Activated CD4-positive, alpha-beta T cell treated with anti-CD3 and anti-CD28 coated beads, Interleukin-10, Interleukin-2, amounts not matched to agents 100 ng/mL and 50 ng/mL, durations not matched to agents 16 hours and 8 hours (primary cell): ENCODE measurements around the gene PGM2.

Experiments
- DNase-seq: peaks from one replicate; pipeline ENCODE4 v3.0.0-alpha.2; 2020

The PGM2 gene

DNA sequence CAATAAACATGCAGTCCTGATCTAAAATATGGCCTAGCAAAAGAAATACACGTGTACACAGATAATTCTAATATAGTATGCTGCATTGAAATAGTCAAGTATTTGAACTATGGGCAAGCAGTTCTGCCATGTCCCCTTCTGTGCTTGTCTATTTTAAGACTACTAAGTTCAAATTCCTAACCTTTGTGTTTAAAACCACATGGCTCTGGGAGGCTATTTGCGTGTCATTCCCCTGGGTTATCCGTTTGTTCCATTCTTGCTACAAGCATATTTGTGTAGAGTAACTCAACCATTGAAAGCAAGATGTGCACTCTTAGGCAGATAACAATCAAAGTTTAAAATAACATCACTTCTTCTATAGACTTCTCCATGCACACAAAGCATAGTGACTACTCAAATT is 39.0 kb downstream of the PGM2 start:
- no peak for DNase-seq

DNA sequence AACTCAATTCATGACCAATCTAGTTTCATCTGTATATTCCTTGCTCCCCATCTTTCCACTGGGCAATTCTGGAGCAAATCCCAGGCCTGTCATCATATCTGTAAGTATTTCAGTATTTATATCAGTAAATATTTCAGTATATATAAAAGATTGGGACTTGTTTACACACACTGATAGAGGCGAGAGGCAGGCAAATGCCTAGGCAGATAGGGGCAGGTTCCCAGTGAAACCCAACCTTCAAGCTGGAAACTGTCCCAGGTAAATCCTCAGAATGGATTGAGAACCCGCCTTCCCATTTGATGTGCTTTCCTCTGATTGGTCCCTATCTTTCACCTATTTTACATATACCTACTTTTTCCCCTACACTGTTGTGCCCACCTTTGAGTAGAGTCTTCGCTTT is 40.6 kb downstream of the PGM2 start:
- DNase-seq, result no peak

DNA sequence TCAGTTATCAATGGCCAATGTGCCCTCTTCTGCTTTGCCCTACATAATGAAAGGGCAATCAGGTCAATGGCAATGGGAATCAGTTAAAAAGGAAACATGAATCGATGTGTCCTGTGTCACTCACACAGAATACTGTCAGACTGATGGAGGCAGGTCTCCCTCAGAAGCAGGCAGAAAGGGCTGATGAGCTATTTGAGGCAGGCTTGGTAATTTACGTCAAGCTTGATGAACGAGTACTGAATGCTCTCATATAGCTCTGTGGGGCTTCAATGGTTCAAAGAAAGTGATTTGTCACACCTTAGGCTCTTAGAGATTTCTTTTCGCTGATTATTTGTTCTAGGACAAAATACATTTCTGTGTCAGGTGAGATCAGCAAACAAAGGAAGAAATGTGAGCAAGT is 41.8 kb downstream of the PGM2 start:
- no peak for DNase-seq

DNA sequence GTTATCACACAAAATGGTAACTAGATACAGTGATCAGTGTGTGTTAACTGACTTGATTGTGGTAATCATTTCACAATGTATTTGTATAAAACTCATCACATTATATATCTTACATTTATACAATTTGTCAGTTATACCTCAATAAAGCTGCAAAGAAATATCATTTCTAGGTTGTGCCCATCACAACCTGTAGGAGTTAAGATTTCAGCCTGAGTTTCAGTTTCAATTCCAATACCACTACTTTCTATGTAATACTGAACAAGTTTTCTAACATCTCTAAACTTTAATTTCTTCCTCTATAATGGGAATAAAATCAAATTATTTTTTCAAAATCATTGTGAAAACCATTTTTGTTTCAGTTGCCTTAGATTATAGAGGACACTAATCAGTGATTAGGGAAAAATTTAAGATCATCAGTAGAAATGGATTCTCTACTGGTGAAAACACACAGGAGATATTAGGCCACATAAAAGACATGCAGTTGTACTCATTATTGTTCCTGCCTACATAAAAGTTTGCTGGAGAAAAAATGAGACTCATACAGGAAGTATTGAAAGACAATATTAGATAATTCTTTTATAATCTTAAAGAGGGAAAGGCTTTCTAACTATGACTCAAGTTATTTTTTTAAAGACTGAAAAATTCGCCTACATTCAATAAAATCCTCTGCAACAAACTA is 46.0 kb downstream of the PGM2 start:
- DNase-seq, result no peak

DNA sequence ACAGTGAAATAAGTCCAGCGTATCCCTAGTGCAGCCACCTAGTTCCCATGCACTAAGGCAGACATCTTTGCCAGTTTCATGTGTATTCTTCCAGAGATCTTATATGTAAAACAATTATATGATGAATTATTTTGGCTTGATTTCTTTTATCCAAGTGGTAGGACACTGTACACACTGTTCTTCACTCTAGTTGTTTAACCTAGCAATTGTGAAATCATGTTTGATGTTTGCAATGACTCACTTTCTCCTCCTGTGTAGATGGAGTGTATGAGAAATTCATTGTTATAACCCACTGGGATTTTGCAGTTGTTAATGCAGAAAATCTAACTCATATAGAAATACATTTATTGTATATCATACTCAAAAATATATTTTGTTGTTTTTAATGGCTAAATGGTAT is 46.9 kb downstream of the PGM2 start:
- peak; percentile 28 for DNase-seq

DNA sequence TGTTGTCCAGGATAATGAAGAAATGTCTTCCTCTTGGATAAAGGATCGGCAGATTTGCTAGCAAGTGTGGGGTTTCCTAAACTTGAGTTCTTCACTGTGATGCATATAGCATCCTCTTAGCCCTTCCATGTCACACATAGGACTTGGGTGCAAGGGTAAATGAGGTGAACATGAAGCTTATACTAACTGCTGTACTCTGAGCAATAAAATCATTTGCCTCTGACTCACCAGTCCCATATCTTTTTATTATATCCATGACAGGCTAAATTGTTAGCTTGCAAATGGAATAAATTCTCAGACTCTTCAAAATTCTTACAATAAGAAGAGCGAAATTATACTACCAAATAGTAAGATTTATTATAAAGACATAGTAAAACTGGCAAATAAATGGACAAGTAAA is 49.7 kb downstream of the PGM2 start:
- DNase-seq, result no peak

DNA sequence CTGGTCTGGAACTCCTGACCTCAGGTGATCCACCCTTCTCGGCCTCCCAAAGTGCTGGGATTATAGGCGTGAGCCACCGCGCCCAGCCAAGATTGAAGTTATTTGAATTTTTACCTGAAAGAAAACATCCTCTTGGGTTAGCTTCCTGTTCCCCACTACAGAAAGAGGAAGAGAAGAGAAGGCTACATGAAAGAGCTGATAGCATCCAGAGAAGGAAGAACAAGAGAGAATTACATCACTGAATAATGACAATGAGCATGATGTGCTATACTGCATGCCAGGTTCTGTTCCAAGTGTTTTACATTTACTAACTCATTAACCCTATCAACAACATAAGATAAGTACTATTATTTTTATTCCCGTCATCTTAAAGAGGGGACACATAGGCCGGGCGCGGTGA is 52.9 kb downstream of the PGM2 start:
- DNase-seq, result no peak

DNA sequence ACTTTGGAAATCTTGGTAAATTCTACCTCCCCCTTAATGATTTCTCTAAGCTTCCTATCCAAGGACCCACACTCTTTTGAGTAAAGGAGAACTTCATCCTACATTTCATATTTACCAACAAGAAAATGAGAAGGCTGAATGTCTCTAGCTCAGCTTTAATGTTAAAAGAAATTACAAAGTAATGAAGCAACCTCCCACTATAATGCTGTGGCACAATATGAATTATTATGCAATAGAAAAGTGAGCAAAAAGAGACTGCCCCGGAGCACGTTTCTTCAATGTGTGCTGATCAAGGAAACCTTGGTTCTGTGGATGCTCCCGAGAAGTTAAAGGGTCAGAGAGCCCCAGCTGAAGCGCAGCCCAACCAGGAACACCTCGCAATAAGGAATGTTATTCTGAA is 55.3 kb downstream of the PGM2 start:
- DNase-seq, result no peak

DNA sequence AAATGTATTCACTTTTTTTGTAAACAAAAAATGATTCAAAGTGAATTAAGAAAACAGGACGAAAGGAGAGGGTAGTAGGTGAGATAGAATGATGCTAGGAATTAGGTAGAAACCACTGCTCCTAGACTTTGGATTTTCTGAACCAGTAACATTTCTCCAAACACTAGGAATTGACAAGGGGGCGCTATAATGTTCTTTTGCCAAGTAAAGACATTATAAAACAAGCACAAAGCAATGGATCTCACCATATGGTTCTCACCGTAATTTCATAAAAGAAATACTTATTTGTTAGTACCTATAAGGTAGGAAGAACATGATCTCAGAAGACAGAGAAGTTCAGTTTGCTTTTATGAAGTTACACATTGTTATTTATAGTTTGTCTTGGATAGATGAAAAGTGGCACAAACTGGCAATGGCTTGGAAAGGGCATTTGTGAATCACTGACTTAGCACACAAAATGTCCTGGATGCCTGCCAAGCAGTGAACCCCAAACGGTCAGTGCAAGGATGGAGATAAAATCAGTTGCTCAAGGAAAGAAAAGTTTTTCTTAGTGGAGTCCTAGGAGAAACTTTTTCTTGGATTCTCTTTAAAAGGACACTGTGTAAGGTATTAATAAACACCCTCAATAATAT is 56.3 kb downstream of the PGM2 start:
- DNase-seq, result no peak

DNA sequence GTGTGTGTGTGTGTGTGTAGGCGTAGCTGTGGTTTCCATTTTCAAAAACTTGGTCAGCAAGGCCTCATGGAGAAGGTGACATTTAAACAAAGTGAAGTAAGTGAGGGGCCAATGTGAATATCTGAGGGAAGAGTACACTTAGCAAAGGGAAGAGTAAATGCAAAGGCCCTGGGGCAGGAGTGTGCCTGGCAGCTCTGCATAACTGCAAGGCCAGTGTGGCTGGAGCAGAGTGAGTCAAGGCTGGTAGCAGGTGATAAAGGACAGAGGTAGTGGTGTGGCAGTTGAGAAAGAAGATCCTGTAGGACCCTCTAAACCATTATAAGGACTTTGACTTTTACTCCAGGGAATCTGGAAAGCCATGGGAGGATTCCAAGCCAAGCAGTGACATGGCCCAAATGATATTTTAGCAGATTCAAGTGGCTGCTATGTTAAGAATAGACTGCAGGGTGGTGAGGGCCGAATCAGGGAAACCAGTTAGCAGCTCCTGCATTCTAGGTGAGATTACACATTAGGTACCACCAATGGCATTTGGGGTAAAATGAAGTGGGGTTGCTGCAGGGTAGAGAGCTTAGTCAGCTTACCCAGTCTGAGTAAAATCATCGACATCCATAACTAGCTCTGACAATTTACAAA is 58.5 kb downstream of the PGM2 start:
- DNase-seq, result peak; percentile 8

DNA sequence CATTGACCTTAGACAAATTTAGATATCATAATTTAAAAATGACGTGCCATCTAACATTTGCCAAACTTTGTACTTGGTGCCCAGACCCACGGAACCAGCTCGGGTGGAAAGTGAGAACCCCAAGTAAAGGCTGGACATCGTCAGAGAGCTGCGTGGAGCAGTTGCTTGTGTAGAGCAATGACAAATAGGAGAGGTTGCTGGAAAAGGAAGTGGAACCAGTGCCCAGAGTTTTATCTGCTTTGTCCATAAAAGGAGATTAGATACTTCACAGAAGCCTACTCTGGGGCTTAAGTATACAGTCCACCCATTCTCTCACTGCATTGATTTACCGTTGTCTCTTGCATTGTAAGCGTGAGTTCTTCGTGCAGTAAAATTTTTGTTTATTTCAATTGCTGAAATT is 59.0 kb downstream of the PGM2 start:
- DNase-seq, result no peak

DNA sequence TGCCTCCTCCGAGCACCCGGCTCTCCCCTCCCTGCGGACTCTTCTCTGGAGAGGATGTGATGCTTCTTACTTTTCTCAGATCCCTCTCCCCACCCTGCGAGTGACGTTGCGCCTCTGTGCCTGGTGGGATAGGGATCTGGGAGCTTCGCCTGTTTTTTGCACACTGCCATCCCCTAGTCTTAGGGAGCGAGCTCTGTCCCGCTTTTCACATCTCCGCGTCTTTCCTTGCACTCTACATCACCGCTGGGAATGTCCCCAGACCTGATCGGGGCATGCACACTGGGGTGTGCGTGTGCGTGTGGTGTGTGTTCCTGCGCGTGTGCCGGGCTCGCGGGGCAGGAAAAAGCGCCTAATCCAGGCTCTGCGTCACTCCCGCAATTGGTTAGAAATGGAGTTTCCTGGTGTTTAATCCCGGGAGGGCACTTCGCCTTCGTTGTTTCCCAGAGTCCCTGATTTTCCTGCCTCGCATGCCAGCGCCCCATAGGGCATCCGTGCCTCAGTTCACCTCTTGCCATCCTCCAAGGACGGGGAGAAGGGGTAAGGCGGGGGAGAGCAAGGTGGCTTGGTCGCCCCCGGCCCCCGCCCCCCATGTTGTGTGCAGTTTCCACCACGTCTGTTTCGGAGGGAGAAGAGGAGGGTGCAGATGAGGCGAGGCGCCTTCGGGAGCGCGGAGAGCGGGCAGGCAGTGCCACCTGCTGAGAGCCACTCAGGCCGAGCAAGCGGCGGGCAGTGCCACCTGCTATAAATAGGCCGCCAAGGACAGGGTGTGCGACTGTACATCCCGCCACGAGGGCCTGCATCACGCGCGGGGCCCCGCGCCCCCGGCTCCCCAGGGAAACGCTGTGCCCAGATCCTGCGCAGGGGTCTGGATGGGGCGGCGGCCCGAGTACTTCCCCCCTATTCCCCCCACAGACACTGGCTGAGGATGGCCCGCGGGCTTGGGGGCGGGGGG is 63.6 kb downstream of the PGM2 start:
- DNase-seq, result peak; percentile 35

DNA sequence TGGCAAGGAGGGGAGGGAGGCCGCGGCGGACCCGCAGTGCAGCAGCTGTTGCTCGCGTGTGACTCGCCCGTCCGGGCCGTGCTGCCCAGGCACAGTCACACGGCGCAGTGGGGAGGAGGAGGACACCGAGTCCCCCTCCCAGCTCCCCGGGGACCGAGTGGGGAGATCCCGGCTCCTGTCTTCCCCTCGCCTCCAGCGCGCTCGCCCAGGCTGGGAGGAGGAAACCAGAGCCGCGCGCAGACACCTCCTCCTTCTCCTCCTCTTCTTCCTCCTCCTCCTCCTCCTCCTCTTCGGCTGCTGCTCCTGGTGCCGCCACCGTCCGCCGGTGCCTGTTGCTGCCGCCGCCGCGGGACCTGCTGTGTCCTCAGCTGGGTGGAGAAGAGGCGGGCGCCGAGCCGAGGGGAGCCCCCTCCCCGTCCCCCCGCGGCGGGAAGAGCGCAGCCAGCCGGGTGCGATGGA is 64.3 kb downstream of the PGM2 start, which contains the start of gene TBC1D1:
TSS of gene TBC1D1 (plus strand) at position 284 of the 459 bp plus-strand sequence. CDS start 11,012 bp downstream, outside the sequence.
- DNase-seq, result peak; percentile 61

DNA sequence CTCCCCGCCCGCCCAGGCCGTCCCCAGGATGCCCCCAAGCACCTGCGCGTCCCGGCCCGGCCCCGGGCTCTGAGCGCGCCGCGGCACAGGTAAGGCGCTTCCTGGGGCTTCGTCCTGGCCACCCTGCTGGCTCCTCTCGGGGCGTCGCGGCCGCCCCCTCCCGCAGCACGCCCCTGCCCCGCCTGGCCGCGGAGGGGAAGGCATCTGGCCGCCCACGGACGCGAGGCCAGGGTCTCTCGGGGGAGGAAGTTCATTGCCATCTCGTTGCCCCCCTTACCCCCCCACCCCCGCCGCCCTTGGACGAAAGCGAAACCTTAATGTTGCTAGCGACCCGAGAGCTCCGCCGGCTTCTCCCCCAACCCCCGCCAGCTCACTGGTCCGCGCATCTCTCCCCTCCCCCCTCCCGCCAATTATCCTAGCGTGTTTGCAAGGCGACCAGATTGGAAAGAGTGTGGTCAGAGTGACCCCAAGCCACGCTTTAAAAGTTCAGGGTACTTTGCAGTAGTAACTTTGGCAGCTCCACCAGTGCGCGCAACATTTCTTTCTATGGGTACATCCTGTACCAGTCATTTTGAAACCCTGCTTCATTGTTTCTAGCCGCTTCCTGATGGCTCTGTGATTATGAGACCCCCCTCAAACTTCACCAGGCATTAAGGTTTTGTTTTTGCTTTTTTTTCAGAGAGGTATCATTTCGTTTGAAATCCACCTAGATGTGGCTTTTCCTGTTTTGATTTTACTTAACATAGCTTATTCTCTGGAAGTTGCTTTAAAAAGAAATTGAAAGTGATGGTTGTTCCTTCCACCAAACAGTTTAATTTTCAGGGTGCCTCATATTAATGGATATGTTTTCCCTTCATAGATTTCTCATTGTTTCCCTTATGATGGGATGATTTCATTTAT is 65.0 kb downstream of the PGM2 start:
- peak; percentile 91 for DNase-seq

DNA sequence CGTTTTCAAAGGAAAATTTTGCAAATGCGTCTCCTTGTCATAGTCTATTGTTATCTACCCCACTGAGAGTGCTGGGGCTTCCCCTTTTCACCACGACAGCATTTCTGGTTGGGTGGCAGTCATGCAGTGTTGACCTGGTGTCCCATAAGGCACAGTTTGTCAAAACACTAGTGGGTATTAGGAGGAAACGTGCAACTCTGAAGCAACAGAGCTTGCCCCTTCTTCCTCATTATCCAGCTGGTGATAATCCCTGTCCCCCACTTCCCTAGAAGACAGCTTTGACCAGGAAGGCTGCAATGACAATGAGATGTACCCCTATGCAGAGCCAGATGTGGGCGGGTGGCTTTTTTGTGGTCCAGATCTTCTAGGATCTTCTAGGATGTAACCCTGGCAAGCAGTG is 66.2 kb downstream of the PGM2 start:
- peak; percentile 55 for DNase-seq

DNA sequence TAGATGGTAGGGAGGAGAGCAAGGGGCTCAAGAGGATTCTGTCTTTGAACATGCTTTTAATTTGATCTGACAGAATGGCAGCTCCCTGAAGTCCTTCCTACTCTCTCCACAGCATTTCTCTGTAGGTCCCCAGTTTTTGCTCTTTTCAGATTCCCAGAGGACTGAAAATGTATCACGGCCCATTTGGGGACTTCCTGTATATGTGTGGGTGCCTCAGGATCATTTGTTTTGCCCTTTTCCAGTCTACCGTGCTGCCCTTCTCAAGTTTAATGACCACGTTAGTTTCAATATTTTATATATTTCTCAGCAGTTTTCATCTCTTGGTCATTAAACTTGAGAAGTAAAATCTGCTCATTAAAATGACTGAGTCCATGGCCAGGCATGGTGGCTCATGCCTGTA is 66.7 kb downstream of the PGM2 start:
- DNase-seq, result no peak

DNA sequence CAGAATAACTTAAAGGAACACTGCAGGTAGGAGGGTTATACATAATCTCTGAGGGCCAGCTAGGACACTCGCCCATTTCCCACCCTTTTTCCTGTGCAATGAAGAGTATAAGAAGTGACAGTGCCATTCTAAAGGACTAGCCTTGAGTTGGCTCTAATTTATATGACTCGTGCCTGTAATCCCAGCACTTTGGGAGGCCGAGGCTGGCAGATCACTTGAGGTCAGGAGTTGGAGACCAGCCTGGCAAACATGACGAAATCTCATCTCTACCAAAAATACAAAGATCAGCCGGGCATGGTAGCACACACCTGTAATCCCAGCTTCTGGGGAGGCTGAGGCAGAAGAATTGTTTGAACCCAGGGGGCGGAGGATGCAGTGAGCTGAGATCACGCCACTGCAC is 68.8 kb downstream of the PGM2 start:
- no peak for DNase-seq

DNA sequence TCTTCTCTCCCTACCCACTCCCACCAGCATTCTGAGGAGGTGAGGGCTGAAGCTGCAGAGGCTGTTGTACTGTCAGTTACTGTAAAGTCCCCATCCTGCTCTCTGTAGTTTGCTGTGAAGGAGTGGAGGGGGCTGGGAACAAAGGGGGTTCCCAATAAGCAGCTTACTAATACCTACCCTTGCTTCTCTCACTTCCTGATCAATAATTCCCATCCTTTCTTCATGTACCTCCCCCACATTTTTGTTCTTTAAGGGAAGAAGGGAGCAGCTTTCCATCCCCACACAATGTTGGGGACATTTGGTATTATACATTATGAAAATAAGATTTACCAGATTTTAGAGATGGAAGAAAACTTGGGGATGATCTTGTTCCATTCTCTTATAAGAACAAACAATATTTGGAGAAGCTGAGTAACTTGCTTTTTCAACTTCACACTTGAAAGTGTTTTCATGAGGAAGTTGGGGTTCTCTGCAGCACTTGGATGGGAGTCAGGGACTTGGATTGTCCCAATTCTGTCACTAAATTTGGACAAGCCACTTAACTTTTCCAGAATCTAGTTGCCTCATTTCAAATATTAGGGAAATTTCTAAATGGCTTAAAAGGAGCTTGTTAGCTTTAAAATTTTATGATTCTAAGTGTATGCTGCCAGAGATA is 69.8 kb downstream of the PGM2 start:
- no peak for DNase-seq

DNA sequence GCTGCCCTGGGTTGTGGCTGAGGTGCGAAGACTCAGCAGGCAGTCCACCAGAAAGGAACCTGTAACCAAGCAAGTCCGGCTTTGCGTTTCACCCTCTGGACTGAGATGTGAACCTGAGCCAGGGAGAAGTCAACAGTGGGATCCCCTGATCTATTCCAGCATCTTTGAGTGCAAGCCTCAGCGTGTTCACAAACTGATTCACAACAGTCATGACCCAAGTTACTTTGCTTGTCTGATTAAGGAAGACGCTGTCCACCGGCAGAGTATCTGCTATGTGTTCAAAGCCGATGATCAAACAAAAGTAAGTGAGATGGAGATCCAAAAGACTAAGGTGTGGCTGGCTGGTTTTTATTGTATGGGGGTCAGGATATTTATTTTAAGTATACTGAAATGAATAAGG is 75.7 kb downstream of the PGM2 start:
- DNase-seq, result no peak

DNA sequence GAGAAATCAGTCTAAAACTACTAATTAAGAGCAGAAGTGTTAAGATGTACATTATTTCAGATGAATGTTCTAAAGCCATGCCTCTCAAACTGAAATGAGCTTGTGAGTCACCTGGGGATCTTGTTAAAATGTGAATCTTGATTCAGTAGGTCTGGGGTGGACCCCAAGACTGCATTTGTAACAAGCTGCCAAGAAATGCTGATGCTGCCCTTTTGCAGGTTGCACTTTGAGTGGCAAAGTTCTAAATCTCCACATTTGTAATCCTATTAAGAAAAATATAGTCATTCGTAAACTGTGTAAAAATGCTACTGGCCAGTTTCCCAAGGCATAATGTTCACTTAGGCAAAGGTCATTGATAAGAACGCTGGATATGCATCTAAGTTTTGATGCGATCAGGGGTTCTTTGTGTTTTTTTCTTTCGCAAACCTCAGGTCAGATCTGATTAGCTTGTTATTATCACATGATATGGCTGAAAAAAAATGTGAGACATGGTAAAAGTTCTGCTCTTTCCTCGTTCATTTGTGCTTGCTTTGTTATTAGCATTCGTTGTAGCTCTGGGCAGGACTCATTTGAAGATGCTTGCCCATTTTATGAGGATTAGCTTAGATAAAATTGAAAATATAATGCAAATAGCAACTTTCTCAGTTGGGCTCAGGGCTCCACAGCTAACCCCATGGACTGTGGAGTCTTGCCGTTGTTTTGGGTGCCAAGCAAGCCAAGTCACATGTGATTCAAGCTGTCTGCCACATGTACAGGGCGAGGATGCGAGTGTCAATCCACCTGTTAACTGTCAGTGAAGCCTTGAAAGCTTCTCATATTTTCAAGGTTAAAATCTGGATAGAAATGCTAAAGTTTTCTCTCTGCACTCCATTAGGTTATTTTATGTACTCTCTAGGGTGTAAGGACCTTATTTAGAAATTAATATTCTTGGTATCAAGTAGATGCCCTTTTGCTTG is 76.5 kb downstream of the PGM2 start:
- DNase-seq, result no peak
